BJ (cell line): ENCODE data around the gene RBM23. TPM values are rescaled to one million over a fixed set of nuclear protein-coding genes. Genes with fewer than 3 reads are reported as not detected.

Experiments
- CTCF ChIA-PET: fragments of 350-600 bp; formaldehyde crosslinking; extraction: SDS; loops from one replicate; lab custom pipeline; 2021; ENCODE audit warnings: antibody characterized with exemption, inconsistent platforms; lab: Yijun Ruan, JAX
- POLR2A ChIA-PET: fragments of 300-600 bp; sonication (Branson Sonifier 250); formaldehyde crosslinking; extraction: SDS; loops from one replicate; lab custom pipeline; 2021; ENCODE audit warnings: antibody characterized with exemption; lab: Charles Lee
- DNase-seq: peaks from one replicate; pipeline ENCODE4 v3.0.0-alpha.2; 2011; ENCODE audit warnings: low read depth
- H3K27me3 ChIP-seq: 2 replicates; pipeline ENCODE4 v1.6.0; 2011; ENCODE audit warnings: low read length; ENCODE audit not compliant: control insufficient read depth, insufficient read depth
- H3K36me3 ChIP-seq: 2 replicates; pipeline ENCODE4 v1.5.1; 2011; ENCODE audit warnings: low read length; ENCODE audit not compliant: control insufficient read depth, insufficient read depth
- H3K4me3 ChIP-seq: 2 replicates; pipeline ENCODE4 v1.5.1; 2011; ENCODE audit warnings: low read depth, mild to moderate bottlenecking, control low read depth, low read length
- polyA plus RNA-seq: library from polyadenylated mRNA; depleted of rRNA; stranded (reverse); fragments of >200 nt; gene quantifications from 2 replicates; pipeline ENCODE4 v1.2.3, GENCODE V29; 2011; rRNA removed
- small RNA-seq: library from RNA; depleted of rRNA; stranded (forward); fragments of <200 nt; gene quantifications from one replicate; pipeline ENCODE3, GENCODE V24; 2012; ENCODE audit warnings: low replicate concordance, low read depth; ENCODE audit not compliant: insufficient read length
- TF ChIP-seq, protein P1 (sequence below): IDR thresholded peaks from 2 replicates; pipeline ENCODE4 v1.5.1; 2011; ENCODE audit warnings: low read depth, mild to moderate bottlenecking, control low read depth, inconsistent platforms, low read length, moderate library complexity; ENCODE audit not compliant: insufficient read depth

Gene RBM23
- polyA plus RNA-seq, 1 experiment, result 60.9 TPM

GRCh38 chr14:22845103-22845394 lies 73.9 kb downstream of the RBM23 start:
- TF ChIP-seq, protein P1, sequence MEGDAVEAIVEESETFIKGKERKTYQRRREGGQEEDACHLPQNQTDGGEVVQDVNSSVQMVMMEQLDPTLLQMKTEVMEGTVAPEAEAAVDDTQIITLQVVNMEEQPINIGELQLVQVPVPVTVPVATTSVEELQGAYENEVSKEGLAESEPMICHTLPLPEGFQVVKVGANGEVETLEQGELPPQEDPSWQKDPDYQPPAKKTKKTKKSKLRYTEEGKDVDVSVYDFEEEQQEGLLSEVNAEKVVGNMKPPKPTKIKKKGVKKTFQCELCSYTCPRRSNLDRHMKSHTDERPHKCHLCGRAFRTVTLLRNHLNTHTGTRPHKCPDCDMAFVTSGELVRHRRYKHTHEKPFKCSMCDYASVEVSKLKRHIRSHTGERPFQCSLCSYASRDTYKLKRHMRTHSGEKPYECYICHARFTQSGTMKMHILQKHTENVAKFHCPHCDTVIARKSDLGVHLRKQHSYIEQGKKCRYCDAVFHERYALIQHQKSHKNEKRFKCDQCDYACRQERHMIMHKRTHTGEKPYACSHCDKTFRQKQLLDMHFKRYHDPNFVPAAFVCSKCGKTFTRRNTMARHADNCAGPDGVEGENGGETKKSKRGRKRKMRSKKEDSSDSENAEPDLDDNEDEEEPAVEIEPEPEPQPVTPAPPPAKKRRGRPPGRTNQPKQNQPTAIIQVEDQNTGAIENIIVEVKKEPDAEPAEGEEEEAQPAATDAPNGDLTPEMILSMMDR, result no peak
- CTCF ChIA-PET, result interaction anchor here (1.6 kb wide), 1 partner anchor 22 kb away, joined by 4 read pairs; no protein-coding TSS in a partner anchor
- Histone ChIP-seq H3K36me3 (peaks cover 54% of the 10 kb centered on the region), H3K27me3 (no peaks in the 10 kb centered on the region), H3K4me3 (no peak overlapping the region)
- POLR2A ChIA-PET, result no interaction called here
- DNase-seq, result no peak

DNA sequence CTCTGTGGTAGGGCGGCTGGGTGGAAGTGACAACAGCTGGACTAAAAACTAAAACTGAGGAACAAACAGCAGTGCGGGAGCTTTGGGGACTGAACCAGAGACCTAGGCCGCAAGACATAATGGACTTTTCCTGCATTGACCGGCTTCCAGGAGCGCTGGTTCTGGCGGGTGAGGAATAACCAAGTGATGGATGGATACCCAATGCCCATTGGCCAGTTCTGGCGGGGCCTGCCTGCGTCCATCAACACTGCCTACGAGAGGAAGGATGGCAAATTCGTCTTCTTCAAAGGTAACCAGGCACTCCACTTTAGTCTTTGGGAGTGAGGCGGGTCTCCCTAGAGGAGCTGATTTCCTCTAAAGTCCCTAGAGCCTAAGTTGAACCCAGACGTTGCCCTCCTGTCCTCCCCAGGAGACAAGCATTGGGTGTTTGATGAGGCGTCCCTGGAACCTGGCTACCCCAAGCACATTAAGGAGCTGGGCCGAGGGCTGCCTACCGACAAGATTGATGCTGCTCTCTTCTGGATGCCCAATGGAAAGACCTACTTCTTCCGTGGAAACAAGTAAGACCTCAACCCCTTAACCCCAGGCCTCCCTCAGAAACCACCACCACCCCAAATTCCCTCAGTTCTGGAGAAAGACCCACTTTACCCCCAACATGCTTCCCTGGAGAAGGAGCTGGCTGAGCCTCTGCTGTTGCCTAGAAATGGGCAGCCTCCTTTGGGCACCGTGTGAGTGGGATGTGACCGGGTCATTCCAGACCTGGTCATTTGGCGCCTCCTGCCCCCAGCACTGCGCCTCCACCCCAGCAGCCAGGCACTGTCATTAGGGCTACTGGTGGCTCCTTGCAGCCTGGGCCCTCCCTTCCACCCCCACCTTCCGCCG lies 74.5 kb downstream of the RBM23 start:
- CTCF ChIA-PET, result interaction anchor here (1.0 to 1.6 kb wide), 2 partner anchors 8 to 22 kb away, joined by 3 to 4 read pairs; no protein-coding TSS in a partner anchor
- POLR2A ChIA-PET, result no interaction called here
- peaks cover 54% of the 10 kb centered on the region for H3K36me3 ChIP-seq
- H3K27me3 ChIP-seq, result no peaks in the 10 kb centered on the region
- TF ChIP-seq, protein P1, result no peak
- no peak overlapping the region for H3K4me3 ChIP-seq
- DNase-seq, result no peak

Small RNA genes lying within 50 kb of the gene (small RNA-seq; reads per million reads assigned to genes)
- not detected for gene RF00019

Other genes with a start within 250 kb of the RBM23 start
- 157 and 191 TPM in 2 replicates for gene OXA1L, start 152.5 kb downstream of the RBM23 start, polyA plus RNA-seq
- 7.5 and 9.4 TPM in 2 replicates for gene SLC7A7, start 103.7 kb downstream of the RBM23 start, polyA plus RNA-seq
- gene MRPL52, start 89.3 kb downstream of the RBM23 start, polyA plus RNA-seq, result 66.7 and 78.6 TPM in 2 replicates
- gene MMP14, start 82.6 kb downstream of the RBM23 start, polyA plus RNA-seq, result 327 and 592 TPM in 2 replicates
- 124 and 308 TPM in 2 replicates for gene LRP10, start 47.4 kb downstream of the RBM23 start, polyA plus RNA-seq
- gene REM2, start 35.9 kb downstream of the RBM23 start, polyA plus RNA-seq, result 0.05 and 0.10 TPM in 2 replicates
- gene PRMT5, start 10.2 kb upstream of the RBM23 start, polyA plus RNA-seq, result 128 and 152 TPM in 2 replicates
- 23.5 and 26.4 TPM in 2 replicates for gene HAUS4, start 37.9 kb upstream of the RBM23 start, polyA plus RNA-seq
- gene AJUBA, start 63.4 kb upstream of the RBM23 start, polyA plus RNA-seq, result 94.7 and 109 TPM in 2 replicates
- gene C14orf93, start 91.0 kb upstream of the RBM23 start, polyA plus RNA-seq, result 9.1 and 14.7 TPM in 2 replicates
- 257 and 304 TPM in 2 replicates for gene PSMB5, start 115.8 kb upstream of the RBM23 start, polyA plus RNA-seq
- not detected in 2 replicates for gene PSMB11, start 123.1 kb upstream of the RBM23 start, polyA plus RNA-seq
- 9.0 and 14.8 TPM in 2 replicates for gene CDH24, start 138.4 kb upstream of the RBM23 start, polyA plus RNA-seq
- 120 and 123 TPM in 2 replicates for gene ACIN1, start 176.0 kb upstream of the RBM23 start, polyA plus RNA-seq
- 104 and 112 TPM in 2 replicates for gene C14orf119, start 176.4 kb upstream of the RBM23 start, polyA plus RNA-seq
- gene CIROP, start 185.8 kb upstream of the RBM23 start, polyA plus RNA-seq, result 0.05 and 0.07 TPM in 2 replicates
- gene CEBPE, start 200.1 kb upstream of the RBM23 start, polyA plus RNA-seq, result not detected in 2 replicates